Erythroblast (primary cell): Measurements from ENCODE around the gene P3H2.

ENCODE experiments used
- DNase-seq, 2 experiments: peaks; one replicate each; lab custom pipeline; 2025; lab: John Stamatoyannopoulos, UW
- GATA1 ChIP-seq: IDR thresholded peaks from 2 replicates; pipeline ENCODE4 v1.6.1; 2011; ENCODE audit warnings: low read depth, mild to moderate bottlenecking, control low read depth, low read length, moderate library complexity
- POLR2A ChIP-seq: IDR thresholded peaks from 2 replicates; pipeline ENCODE4 v1.6.1; 2011; ENCODE audit warnings: mild to moderate bottlenecking, low read length

Gene P3H2

GRCh38 chr3:190064112-190064511 is 56.6 kb downstream of the P3H2 start:
- no peak for DNase-seq
- TF ChIP-seq GATA1 (no peak), POLR2A (no peak)

GRCh38 chr3:190063490-190063889 is 57.2 kb downstream of the P3H2 start:
- DNase-seq = no peak
- TF ChIP-seq GATA1 = no peak
- TF ChIP-seq POLR2A = no peak

GRCh38 chr3:190060192-190060775 is 60.4 kb downstream of the P3H2 start:
- DNase-seq = no peak
- TF ChIP-seq POLR2A = no peak

GRCh38 chr3:190059242-190059590 is 61.5 kb downstream of the P3H2 start:
- no peak for DNase-seq
- no peak for TF ChIP-seq POLR2A
- TF ChIP-seq GATA1 = no peak

GRCh38 chr3:190058521-190059241 is 62.0 kb downstream of the P3H2 start:
- DNase-seq = no peak

GRCh38 chr3:190056742-190057141 is 64.0 kb downstream of the P3H2 start:
- no peak for DNase-seq
- TF ChIP-seq POLR2A = no peak
- no peak for TF ChIP-seq GATA1

More at GRCh38 chr3:190058521-190059241, 62.0 kb downstream of the P3H2 start:
- TF ChIP-seq POLR2A (no peak), GATA1 (no peak)

GRCh38 chr3:190055773-190056172 is 64.9 kb downstream of the P3H2 start:
- DNase-seq = no peak
- no peak for TF ChIP-seq GATA1
- no peak for TF ChIP-seq POLR2A

GRCh38 chr3:190053919-190054672 is 66.6 kb downstream of the P3H2 start:
- no peak for TF ChIP-seq POLR2A
- TF ChIP-seq GATA1 = no peak
- no peak for DNase-seq

GRCh38 chr3:190051641-190052040 is 69.1 kb downstream of the P3H2 start:
- TF ChIP-seq POLR2A = no peak
- no peak for TF ChIP-seq GATA1
- no peak for DNase-seq

- TF ChIP-seq POLR2A (no peak), GATA1 (no peak)
- no peak for DNase-seq
These were observed 71.7 kb downstream of the P3H2 start for GRCh38 chr3:190048932-190049441.

- TF ChIP-seq POLR2A = no peak
- no peak for DNase-seq
These were observed 75.7 kb downstream of the P3H2 start for GRCh38 chr3:190044974-190045373.

- TF ChIP-seq GATA1 (no peak), POLR2A (no peak)
- DNase-seq = no peak
These were observed 76.6 kb downstream of the P3H2 start for GRCh38 chr3:190044142-190044541.

GRCh38 chr3:190043741-190044140 is 77.0 kb downstream of the P3H2 start:
- TF ChIP-seq POLR2A = no peak
- no peak for TF ChIP-seq GATA1
- DNase-seq = no peak

- no peak for DNase-seq
- TF ChIP-seq GATA1 (no peak), POLR2A (no peak)
These were observed 78.1 kb downstream of the P3H2 start for GRCh38 chr3:190042558-190042957.
